HUES6 (cell line): ENCODE measurements around the gene DES.
"Not testable (repeated sequence)": the region's sequence is repeated elsewhere in the genome, so short reads cannot be mapped to it uniquely, and the experiment has no call there.

Source experiments
- H3K27ac ChIP-seq: 2 replicates; pipeline ENCODE4 v1.7.0; 2013; ENCODE audit warnings: low read depth, mild to moderate bottlenecking, low read length, inconsistent platforms
- H3K27me3 ChIP-seq: 2 replicates; pipeline ENCODE4 v1.6.1; 2013; ENCODE audit warnings: low read length; ENCODE audit not compliant: control insufficient read depth, insufficient read depth
- H3K36me3 ChIP-seq: 2 replicates; pipeline ENCODE4 v1.6.1; 2013; ENCODE audit warnings: low read length; ENCODE audit not compliant: control insufficient read depth, insufficient read depth
- H3K4me1 ChIP-seq: 2 replicates; pipeline ENCODE4 v1.6.1; 2013; ENCODE audit warnings: low read length; ENCODE audit not compliant: control insufficient read depth, insufficient read depth
- H3K4me3 ChIP-seq: 2 replicates; pipeline ENCODE4 v1.5.1; 2013; ENCODE audit warnings: low read depth, low read length
- H3K9ac ChIP-seq: one replicate; pipeline ENCODE4 v1.6.1; 2013; ENCODE audit warnings: mild to moderate bottlenecking, low read length
- H3K9me3 ChIP-seq: 2 replicates; pipeline ENCODE4 v1.6.1; 2013; ENCODE audit warnings: low read depth, low read length; ENCODE audit not compliant: control insufficient read depth, insufficient read depth

DES gene

GRCh38 chr2:219387306-219388120 is 30.7 kb upstream of the DES start, which contains the start of gene DNPEP:
TSS of gene DNPEP (minus strand) at chr2:219387912. CDS start at chr2:219387794, 118 bp downstream.
- Histone ChIP-seq H3K4me1 (peaks cover 11% of the 10 kb centered on the region), H3K9me3 (no peaks in the 10 kb centered on the region), H3K27me3 (no peaks in the 10 kb centered on the region), H3K27ac (no peak within 1 kb of the TSS), H3K4me3 (peak within 1 kb of the TSS; percentile 84), H3K36me3 (peaks cover 37% of the 10 kb centered on the region), H3K9ac (peak within 1 kb of the TSS; percentile 81)

- Histone ChIP-seq H3K9ac (peak overlapping the region; percentile 50), H3K4me3 (peak overlapping the region; percentile 84), H3K4me1 (peaks cover 11% of the 10 kb centered on the region), H3K27ac (no peak overlapping the region), H3K36me3 (peaks cover 30% of the 10 kb centered on the region), H3K9me3 (no peaks in the 10 kb centered on the region), H3K27me3 (no peaks in the 10 kb centered on the region)
Measured at GRCh38 chr2:219388121-219388906, 29.9 kb upstream of the DES start.

DNA sequence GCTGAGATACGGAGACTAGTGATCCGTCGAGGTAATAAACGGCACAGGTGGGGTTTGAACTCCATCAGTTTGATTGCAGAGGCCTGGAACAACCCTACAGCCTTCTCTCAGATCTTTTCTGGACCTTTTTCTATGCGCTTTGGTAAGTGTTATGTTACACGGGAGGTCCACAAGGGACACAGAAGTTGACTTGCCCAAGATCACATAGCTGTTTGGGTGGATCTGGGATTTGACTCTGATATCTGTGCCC is 29.3 kb upstream of the DES start:
- peaks cover 11% of the 10 kb centered on the region for H3K4me1 ChIP-seq
- H3K9ac ChIP-seq = peak overlapping the region; percentile 50

GRCh38 chr2:219392754-219393153 is 25.4 kb upstream of the DES start:
- peaks cover 5% of the 10 kb centered on the region; the same call in 1 of the 2 replicates for H3K4me1 ChIP-seq
- H3K4me3 ChIP-seq = no peak overlapping the region
- H3K27ac ChIP-seq = no peak overlapping the region
- H3K9me3 ChIP-seq = no peaks in the 10 kb centered on the region
- H3K9ac ChIP-seq = no peak overlapping the region
- no peaks in the 10 kb centered on the region for H3K36me3 ChIP-seq
- H3K27me3 ChIP-seq = no peaks in the 10 kb centered on the region

More for the DNA sequence above, 29.3 kb upstream of the DES start:
- Histone ChIP-seq H3K27ac (no peak overlapping the region), H3K9me3 (no peaks in the 10 kb centered on the region), H3K27me3 (no peaks in the 10 kb centered on the region), H3K4me3 (peak overlapping the region; percentile 84), H3K36me3 (peaks cover 25% of the 10 kb centered on the region)

DNA sequence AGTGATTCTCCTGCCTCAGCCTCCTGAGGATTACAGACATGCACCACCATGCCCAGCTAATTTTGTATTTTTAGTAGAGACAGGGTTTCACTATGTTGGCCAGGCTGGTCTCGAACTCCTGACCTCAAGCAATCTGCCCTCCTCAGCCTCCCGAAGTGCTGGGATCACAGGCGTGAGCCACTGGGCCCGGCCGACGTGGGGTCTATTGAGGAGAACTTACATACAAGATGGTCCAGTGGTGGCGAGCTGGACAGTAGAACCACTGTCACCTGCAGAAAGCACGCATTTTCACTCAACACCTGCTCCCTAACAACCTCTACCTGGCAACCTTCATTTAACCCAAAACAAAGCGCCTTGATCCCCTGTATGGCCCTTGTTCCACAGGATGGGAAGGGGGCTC is 23.1 kb upstream of the DES start:
- H3K36me3 ChIP-seq, H3K9ac ChIP-seq, H3K27me3 ChIP-seq, H3K27ac ChIP-seq, H3K9me3 ChIP-seq, H3K4me3 ChIP-seq, H3K4me1 ChIP-seq: not testable (repeated sequence)

DNA sequence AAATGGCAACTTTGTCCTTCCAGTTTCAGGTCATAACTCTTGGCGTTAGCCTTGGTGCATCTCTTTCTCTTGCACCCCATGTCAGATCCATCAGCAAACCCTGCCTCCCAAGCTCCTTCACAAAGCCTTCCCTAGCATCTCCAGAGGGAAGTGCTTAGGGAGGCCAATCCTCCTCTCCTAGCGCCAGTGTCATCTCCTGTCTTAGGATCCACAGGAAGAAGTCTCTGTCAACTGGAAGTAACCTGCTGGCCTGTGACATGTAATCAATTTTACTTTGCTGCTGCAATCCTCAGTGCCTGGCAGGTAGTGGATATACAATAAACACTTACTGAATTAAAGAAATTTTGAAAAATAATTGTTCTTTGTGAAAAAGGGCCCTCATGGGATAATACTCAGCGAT is 22.6 kb upstream of the DES start:
- no peak overlapping the region for H3K9ac ChIP-seq
- no peak overlapping the region for H3K27ac ChIP-seq
- no peaks in the 10 kb centered on the region for H3K27me3 ChIP-seq
- no peak overlapping the region for H3K4me3 ChIP-seq
- no peaks in the 10 kb centered on the region for H3K9me3 ChIP-seq
- no peaks in the 10 kb centered on the region for H3K36me3 ChIP-seq
- H3K4me1 ChIP-seq = peaks cover 12% of the 10 kb centered on the region

DNA sequence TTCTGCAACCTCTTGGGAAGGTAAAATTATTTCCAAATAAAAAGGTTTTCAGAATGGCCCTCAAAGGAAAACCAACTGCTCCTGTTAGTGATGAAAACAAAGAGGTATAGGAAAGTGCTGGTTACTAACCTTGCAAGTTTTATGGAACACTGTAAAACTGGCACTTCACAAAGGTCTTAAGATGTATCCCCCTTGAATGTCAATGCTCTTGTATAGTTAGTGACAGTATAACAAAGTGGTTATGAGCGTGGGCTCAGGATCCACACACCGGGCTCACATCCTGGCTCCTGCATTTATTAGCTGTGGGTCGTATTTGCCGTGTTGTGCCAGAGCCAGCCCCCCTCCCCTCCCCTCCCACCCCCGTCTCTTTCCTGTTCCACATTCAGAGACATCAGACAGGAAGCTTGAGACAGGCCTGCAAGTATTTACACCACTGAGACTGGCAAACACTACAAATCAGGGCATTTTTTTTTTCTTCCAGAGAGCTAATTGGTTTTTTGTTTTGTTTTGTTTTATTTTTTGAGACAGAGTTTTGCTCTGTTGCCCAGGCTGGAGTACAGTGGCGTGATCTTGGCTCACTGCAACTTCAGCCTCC is 21.2 kb upstream of the DES start:
- Histone ChIP-seq H3K27ac (no peak overlapping the region), H3K9me3 (no peaks in the 10 kb centered on the region), H3K27me3 (no peaks in the 10 kb centered on the region), H3K4me1 (peaks cover 14% of the 10 kb centered on the region), H3K4me3 (no peak overlapping the region), H3K9ac (no peak overlapping the region), H3K36me3 (no peaks in the 10 kb centered on the region)

GRCh38 chr2:219398721-219399363 is 19.3 kb upstream of the DES start:
- Histone ChIP-seq H3K4me1 (peaks cover 24% of the 10 kb centered on the region), H3K4me3 (no peak overlapping the region), H3K27ac (no peak overlapping the region), H3K9me3 (no peaks in the 10 kb centered on the region), H3K9ac (no peak overlapping the region), H3K36me3 (no peaks in the 10 kb centered on the region), H3K27me3 (no peaks in the 10 kb centered on the region)

DNA sequence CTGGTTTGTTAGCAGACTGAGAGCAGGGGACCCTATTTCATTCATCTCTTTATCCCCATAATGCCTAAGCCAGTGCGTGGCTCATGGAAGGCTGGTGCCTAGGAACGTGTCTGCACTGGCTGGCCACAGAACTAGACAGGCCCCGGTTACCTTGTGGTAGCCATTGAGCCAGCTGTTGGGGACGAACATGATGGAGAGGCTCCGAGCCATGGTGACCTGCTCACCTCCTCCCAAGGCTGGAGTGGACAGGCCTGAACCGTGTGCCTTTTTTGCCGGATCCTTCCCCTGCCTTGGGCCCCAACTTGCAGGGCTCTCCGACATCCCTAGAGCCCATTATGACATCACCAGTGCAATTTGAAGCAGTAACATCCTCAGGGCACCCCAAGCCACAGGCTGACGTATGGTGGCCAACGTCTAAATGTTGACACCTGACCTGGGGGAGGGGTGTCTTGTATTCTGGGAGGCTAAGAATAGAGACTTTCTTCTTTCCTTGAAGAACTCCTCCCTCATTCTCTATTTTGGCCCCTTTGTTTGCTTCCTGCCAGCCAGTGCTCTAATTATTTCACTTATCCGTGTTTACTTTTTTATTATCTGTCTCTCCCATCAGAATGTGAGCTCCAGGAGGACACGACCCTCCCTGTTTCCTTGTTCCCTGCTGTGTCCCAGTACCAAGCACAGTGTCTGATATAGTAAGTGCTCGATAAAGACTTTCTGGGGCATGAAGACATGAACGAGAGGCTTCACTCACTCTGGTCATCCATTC is 18.3 kb upstream of the DES start:
- H3K9ac ChIP-seq = no peak overlapping the region

GRCh38 chr2:219400562-219400961 is 17.6 kb upstream of the DES start:
- H3K4me3 ChIP-seq = no peak overlapping the region
- no peaks in the 10 kb centered on the region for H3K9me3 ChIP-seq
- H3K27ac ChIP-seq = no peak overlapping the region
- H3K4me1 ChIP-seq = peaks cover 38% of the 10 kb centered on the region
- H3K36me3 ChIP-seq = no peaks in the 10 kb centered on the region
- H3K9ac ChIP-seq = no peak overlapping the region
- no peaks in the 10 kb centered on the region for H3K27me3 ChIP-seq

More for the DNA sequence above, 18.3 kb upstream of the DES start:
- no peaks in the 10 kb centered on the region for H3K36me3 ChIP-seq
- H3K27ac ChIP-seq = no peak overlapping the region
- H3K4me3 ChIP-seq = no peak overlapping the region
- peaks cover 32% of the 10 kb centered on the region for H3K4me1 ChIP-seq
- H3K9me3 ChIP-seq = no peaks in the 10 kb centered on the region
- no peaks in the 10 kb centered on the region for H3K27me3 ChIP-seq
